ENCODE results near the gene CROCC2. TPM values are rescaled to one million over a fixed set of nuclear protein-coding genes. Genes with fewer than 3 reads are reported as not detected.

Gene CROCC2
- total RNA-seq, 4 donors from 2014 or later = 0.06 to 0.12 TPM; not detected in 2

DNA sequence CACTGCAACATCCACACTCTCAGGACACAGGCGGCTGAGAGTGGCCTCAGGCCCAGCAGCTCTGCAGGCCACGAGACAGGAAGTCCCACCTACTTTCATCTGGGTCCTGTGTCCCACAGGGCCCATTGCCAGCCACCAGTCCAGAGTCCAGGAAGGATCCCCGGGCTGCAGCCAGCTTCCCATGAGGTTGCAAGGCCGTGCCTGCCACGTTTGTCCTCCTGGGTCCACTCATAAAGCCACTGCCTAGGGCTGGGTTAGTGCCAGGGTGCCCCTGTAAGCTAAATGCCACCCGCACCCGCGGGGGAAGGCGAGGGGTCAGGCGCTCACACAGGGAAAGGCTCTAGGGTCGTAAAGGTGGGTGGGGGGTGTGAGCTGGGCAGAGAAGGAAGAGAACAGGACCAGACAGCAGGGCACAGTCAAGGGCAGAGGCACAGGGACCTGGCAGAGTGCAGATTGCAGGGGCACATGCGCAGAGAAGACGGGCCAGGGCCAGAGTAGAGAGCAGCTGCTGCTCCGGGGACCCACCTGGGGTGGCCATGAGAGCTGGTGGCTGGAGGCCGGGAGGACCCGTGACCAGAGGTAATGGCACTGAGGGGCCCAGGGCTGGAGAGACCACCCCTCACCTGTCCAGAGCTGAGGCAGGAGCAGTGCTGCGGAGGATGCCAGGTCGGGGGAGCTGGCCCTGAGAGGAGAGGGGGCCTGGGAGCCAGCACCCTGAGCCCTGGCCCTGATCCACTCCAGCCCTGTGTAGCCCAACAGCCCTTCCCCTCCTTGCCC is 29.5 kb upstream of the CROCC2 start:
- no peak for DNase-seq (ENCODE audit: low spot score)
- TF ChIP-seq, protein P1, sequence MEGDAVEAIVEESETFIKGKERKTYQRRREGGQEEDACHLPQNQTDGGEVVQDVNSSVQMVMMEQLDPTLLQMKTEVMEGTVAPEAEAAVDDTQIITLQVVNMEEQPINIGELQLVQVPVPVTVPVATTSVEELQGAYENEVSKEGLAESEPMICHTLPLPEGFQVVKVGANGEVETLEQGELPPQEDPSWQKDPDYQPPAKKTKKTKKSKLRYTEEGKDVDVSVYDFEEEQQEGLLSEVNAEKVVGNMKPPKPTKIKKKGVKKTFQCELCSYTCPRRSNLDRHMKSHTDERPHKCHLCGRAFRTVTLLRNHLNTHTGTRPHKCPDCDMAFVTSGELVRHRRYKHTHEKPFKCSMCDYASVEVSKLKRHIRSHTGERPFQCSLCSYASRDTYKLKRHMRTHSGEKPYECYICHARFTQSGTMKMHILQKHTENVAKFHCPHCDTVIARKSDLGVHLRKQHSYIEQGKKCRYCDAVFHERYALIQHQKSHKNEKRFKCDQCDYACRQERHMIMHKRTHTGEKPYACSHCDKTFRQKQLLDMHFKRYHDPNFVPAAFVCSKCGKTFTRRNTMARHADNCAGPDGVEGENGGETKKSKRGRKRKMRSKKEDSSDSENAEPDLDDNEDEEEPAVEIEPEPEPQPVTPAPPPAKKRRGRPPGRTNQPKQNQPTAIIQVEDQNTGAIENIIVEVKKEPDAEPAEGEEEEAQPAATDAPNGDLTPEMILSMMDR (IDR thresholded peaks at IDR 0.05) = no peak
- ATAC-seq (ENCODE audit: low FRiP score) = no peak

GRCh38 chr2:240877460-240878340 is 28.4 kb upstream of the CROCC2 start:
- DNase-seq (ENCODE audit: low spot score) (no peak), ATAC-seq (ENCODE audit: low FRiP score) (no peak)
- TF ChIP-seq, protein P1 (IDR thresholded peaks at IDR 0.05) = no peak

DNA sequence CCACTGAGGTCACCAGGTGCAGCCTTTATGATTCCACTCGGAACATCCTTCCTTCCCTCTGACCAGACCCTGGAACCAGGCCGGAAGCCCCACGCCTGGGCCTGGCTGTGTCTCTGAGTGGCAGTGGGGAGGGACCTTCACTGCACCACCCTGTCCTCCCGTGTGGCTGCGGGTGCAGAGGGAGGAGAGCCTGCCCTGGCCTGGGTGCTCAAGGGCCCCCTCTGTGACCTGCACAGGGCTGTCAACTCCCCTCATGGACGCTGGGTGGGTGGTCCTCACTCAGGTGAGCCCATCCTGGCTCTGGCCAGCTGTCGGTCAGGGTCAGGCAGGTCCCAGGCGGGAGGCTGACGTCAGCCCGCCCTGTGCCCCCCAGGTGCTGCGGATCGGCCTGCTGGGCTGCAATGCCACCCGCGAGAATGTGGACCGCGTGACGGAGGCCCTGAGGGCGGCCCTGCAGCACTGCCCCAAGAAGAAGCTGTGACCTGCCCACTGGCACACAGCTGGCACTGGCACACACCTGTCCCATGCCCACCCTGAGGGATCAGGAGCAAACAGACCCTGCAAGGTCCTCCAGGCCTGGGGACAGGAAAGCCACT is 27.7 kb upstream of the CROCC2 start:
- DNase-seq (ENCODE audit: low spot score) (no peak), ATAC-seq (ENCODE audit: low FRiP score) (no peak)
- TF ChIP-seq, protein P1 (IDR thresholded peaks at IDR 0.05) = no peak

GRCh38 chr2:240879105-240879504 is 27.0 kb upstream of the CROCC2 start:
- DNase-seq (ENCODE audit: low spot score) (no peak), ATAC-seq (ENCODE audit: low FRiP score) (no peak)
- TF ChIP-seq, protein P1 (IDR thresholded peaks at IDR 0.05) = no peak

DNA sequence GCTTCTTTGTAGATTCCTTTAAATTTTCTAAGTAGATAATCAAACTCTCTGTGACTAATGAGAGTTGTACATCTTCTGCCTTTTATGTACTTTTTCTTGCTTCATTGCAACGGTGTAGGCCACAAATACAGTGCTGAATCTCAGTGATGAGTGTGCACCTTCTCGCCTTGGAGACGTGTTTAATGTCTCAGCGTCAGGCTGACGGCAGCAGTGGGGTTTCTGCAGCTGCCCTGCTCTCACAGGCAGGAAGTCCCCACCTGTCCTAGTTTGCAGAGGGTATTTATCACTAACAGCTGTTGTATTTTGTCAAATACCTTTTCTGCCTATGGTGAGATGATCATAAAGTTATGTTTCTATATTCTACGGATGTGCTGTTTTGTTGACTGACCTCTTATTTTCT is 24.2 kb upstream of the CROCC2 start:
- no peak for ATAC-seq (ENCODE audit: low FRiP score)
- no peak for DNase-seq (ENCODE audit: low spot score)
- TF ChIP-seq, protein P1 (IDR thresholded peaks at IDR 0.05) = no peak

- DNase-seq (ENCODE audit: low spot score) (no peak), ATAC-seq (ENCODE audit: low FRiP score) (no peak)
- TF ChIP-seq, protein P1 (IDR thresholded peaks at IDR 0.05) = no peak
Measured at GRCh38 chr2:240884221-240884620, 21.9 kb upstream of the CROCC2 start.

Data from omental fat pad (tissue), 4 donors.